Keratinocyte (primary cell): ENCODE data around the gene NPNT. TPM values are rescaled to one million over a fixed set of nuclear protein-coding genes. Genes with fewer than 3 reads are reported as not detected.
A peak's percentile ranks its signal among the peaks of the same experiment; 100 is the strongest.
"Not testable (repeated sequence)": the region's sequence is repeated elsewhere in the genome, so short reads cannot be mapped to it uniquely, and the experiment has no call there.

ENCODE experiments used
- DNase-seq: peaks from one replicate; pipeline ENCODE4 v3.0.0-alpha.2; 2011; ENCODE audit warnings: low read depth, missing footprints, low spot score
- FAIRE-seq: peaks from 2 replicates; lab custom pipeline; 2011; peaks lifted over from hg19 to GRCh38; lab: Jason Lieb, UNC
- H2AFZ ChIP-seq: 2 replicates; pipeline ENCODE4 v1.6.0; 2012; ENCODE audit warnings: low read length, control low read depth, inconsistent platforms; ENCODE audit not compliant: control insufficient read depth
- H3K27ac ChIP-seq: 2 replicates; pipeline ENCODE4 v1.5.1; 2011; ENCODE audit warnings: low read length; ENCODE audit not compliant: control insufficient read depth, insufficient read depth
- H3K27me3 ChIP-seq: 3 replicates; pipeline ENCODE4 v1.6.0; 2011; ENCODE audit warnings: low read length; ENCODE audit not compliant: control insufficient read depth, insufficient read depth; ENCODE audit errors: extremely low read depth
- H3K36me3 ChIP-seq, 2 experiments: 2 replicates in 1 of 2; 3 replicates in 1 of 2; pipeline ENCODE4 v1.5.1; 2011; ENCODE audit warnings: low read length in 2 of 2, mild to moderate bottlenecking in 1 of 2; ENCODE audit not compliant: control insufficient read depth in 2 of 2, insufficient read depth in 2 of 2; ENCODE audit errors: extremely low read depth in 1 of 2
- H3K4me1 ChIP-seq: 3 replicates; pipeline ENCODE4 v1.5.1; 2011; ENCODE audit warnings: low read length; ENCODE audit not compliant: control insufficient read depth, insufficient read depth; ENCODE audit errors: extremely low read depth
- H3K4me2 ChIP-seq: 3 replicates; pipeline ENCODE4 v1.6.0; 2011; ENCODE audit warnings: low read depth, low read length; ENCODE audit not compliant: control insufficient read depth, insufficient read depth; ENCODE audit errors: extremely low read depth
- H3K4me3 ChIP-seq, 3 experiments: fragments of 200-600 bp in 1 of 3; sonication (generic) in 1 of 3; 2 replicates in 2 of 3; 3 replicates in 1 of 3; pipeline ENCODE4 v1.5.1; 2011 to 2016; ENCODE audit warnings: low read length in 3 of 3, mild to moderate bottlenecking in 3 of 3, control low read depth in 2 of 3, inconsistent platforms in 1 of 3, low read depth in 1 of 3, mixed read lengths in 1 of 3, mixed run types in 1 of 3, moderate library complexity in 1 of 3; ENCODE audit not compliant: control insufficient read depth in 2 of 3, insufficient read depth in 2 of 3; ENCODE audit errors: extremely low read depth in 1 of 3
- H3K79me2 ChIP-seq: 2 replicates; pipeline ENCODE4 v1.6.0; 2012; ENCODE audit warnings: low read length; ENCODE audit not compliant: control insufficient read depth, insufficient read depth
- H3K9ac ChIP-seq: 3 replicates; pipeline ENCODE4 v1.6.0; 2011; ENCODE audit warnings: low read length; ENCODE audit not compliant: control insufficient read depth, insufficient read depth; ENCODE audit errors: extremely low read depth
- H3K9me1 ChIP-seq: 3 replicates; pipeline ENCODE4 v1.6.0; 2011; ENCODE audit warnings: low read length; ENCODE audit not compliant: control insufficient read depth, insufficient read depth; ENCODE audit errors: extremely low read depth
- H3K9me3 ChIP-seq: 2 replicates; pipeline ENCODE4 v1.5.1; 2012; ENCODE audit warnings: low read depth, low read length; ENCODE audit not compliant: control insufficient read depth
- H4K20me1 ChIP-seq: 3 replicates; pipeline ENCODE4 v1.6.0; 2011; ENCODE audit warnings: low read length; ENCODE audit not compliant: control insufficient read depth, insufficient read depth; ENCODE audit errors: extremely low read depth
- CTCF ChIP-seq, 3 experiments: IDR thresholded peaks in 1 of 3; conservative IDR thresholded peaks in 1 of 3; optimal IDR thresholded peaks in 1 of 3; 2 replicates in 2 of 3; 3 replicates in 1 of 3; pipeline versions ENCODE3 to v1.5.1; 2011; ENCODE audit warnings: low read length in 3 of 3, mild to moderate bottlenecking in 3 of 3, moderate library complexity in 2 of 3, control low read depth in 1 of 3, inconsistent platforms in 1 of 3; ENCODE audit not compliant: insufficient read depth in 2 of 3; ENCODE audit errors: extremely low read depth in 1 of 3
- EZH2 ChIP-seq: IDR thresholded peaks from one replicate; pipeline ENCODE4 v1.6.1; 2012; ENCODE audit warnings: inconsistent platforms, mild to moderate bottlenecking, low read length, moderate library complexity
- dilution Hi-C: fragments of 300-500 bp; cut with MboI; formaldehyde crosslinking; loops from one replicate; pipeline ENCODE4 v1.7.0; 2020; ENCODE audit warnings: low sequenced_read_pairs; ENCODE audit not compliant: extremely low pct_ligation_motif_present
- polyA minus RNA-seq, 3 experiments: library from RNA; depleted of rRNA, polyadenylated mRNA; stranded (reverse); fragments of >200 nt; gene quantifications; 1 replicate in 1 of 3; 2 replicates in 1 of 3; 3 replicates in 1 of 3; pipeline ENCODE4 v1.2.3, GENCODE V29; 2011
- polyA plus RNA-seq, 5 experiments: library from polyadenylated mRNA; depleted of rRNA in 3 of 5; stranded (reverse) in 3 of 5; stranded (forward) in 1 of 5; unstranded in 1 of 5; fragments of >200 nt; gene quantifications; 1 replicate in 1 of 5; 2 replicates in 3 of 5; 3 replicates in 1 of 5; pipeline versions ENCODE4 v1.2.1 to v1.2.3, GENCODE V29; 2011 to 2012; ENCODE audit warnings: missing spikeins in 2 of 5, low read depth in 1 of 5, low replicate concordance in 1 of 5

The NPNT gene, protein sequence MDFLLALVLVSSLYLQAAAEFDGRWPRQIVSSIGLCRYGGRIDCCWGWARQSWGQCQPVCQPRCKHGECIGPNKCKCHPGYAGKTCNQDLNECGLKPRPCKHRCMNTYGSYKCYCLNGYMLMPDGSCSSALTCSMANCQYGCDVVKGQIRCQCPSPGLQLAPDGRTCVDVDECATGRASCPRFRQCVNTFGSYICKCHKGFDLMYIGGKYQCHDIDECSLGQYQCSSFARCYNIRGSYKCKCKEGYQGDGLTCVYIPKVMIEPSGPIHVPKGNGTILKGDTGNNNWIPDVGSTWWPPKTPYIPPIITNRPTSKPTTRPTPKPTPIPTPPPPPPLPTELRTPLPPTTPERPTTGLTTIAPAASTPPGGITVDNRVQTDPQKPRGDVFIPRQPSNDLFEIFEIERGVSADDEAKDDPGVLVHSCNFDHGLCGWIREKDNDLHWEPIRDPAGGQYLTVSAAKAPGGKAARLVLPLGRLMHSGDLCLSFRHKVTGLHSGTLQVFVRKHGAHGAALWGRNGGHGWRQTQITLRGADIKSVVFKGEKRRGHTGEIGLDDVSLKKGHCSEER
- 0.19 to 0.76 TPM (median 0.46 TPM) in 3 replicates for polyA plus RNA-seq
- 1.4 TPM for polyA plus RNA-seq (2011; ENCODE audit: low read depth)
- polyA plus RNA-seq (2011; cell fraction: cytosol; rRNA removed) = 0.09 and 0.32 TPM in 2 replicates
- 0.85 and 1.5 TPM in 2 replicates for polyA plus RNA-seq (2011; cell fraction: nucleus; rRNA removed)
- 0.40 and 2.8 TPM in 2 replicates for polyA plus RNA-seq (2012; ENCODE audit: low replicate concordance)
- polyA minus RNA-seq = 0.23 to 1.1 TPM (median 0.89 TPM) in 3 replicates
- not detected for polyA minus RNA-seq (2011; cell fraction: cytosol; rRNA and poly(A)+ RNA removed)
- polyA minus RNA-seq (2011; cell fraction: nucleus; rRNA and poly(A)+ RNA removed) = 0.31 and 0.42 TPM in 2 replicates

- Histone ChIP-seq H3K9me3 (no peaks in the 10 kb centered on the region), H3K9ac (peak within 1 kb of the TSS; percentile 30), H3K4me1 (peaks cover 15% of the 10 kb centered on the region), H2AFZ (peak within 1 kb of the TSS; percentile 37), H3K36me3 (no peaks in the 10 kb centered on the region), H3K27ac (no peak within 1 kb of the TSS), H3K4me3 (peak within 1 kb of the TSS; percentile 40 to 69 (median 57)), H4K20me1 (no peaks in the 10 kb centered on the region), H3K9me1 (no peaks in the 10 kb centered on the region), H3K79me2 (no peaks in the 10 kb centered on the region), H3K27me3 (peaks cover 28% of the 10 kb centered on the region), H3K4me2 (peak within 1 kb of the TSS; percentile 81)
- TF ChIP-seq CTCF (optimal IDR thresholded peaks at IDR 0.05 in 1 of 3, IDR thresholded peaks at IDR 0.05 in 1 of 3, conservative IDR thresholded peaks at IDR 0.05 in 1 of 3; ENCODE audit: extremely low read depth in 1 of 3, insufficient read depth in 2 of 3, low read length in 3 of 3) = no peak
- peak; percentile 57 for TF ChIP-seq EZH2
- FAIRE-seq (no peak), DNase-seq (no peak)
- dilution Hi-C loops = no loop called here
These were observed at the start of gene NPNT for GRCh38 chr4:105894660-105895582. NPNT (plus strand) TSS chr4:105895471; CDS start chr4:105895653, 182 bp downstream.

- Histone ChIP-seq H3K9me1 (no peaks in the 10 kb centered on the region), H3K4me3 (no peak overlapping the region), H3K4me2 (no peak overlapping the region), H3K9ac (no peak overlapping the region), H2AFZ (no peak overlapping the region), H4K20me1 (no peaks in the 10 kb centered on the region), H3K79me2 (no peaks in the 10 kb centered on the region), H3K9me3 (no peaks in the 10 kb centered on the region), H3K4me1 (peaks cover 7% of the 10 kb centered on the region), H3K36me3 (peaks cover 0 to 2% of the 10 kb centered on the region in 2 experiments), H3K27ac (no peak overlapping the region), H3K27me3 (no peaks in the 10 kb centered on the region)
- DNase-seq (no peak), FAIRE-seq (no peak)
- dilution Hi-C loops = no loop called here
- TF ChIP-seq EZH2 = no peak
- TF ChIP-seq CTCF (optimal IDR thresholded peaks at IDR 0.05 in 1 of 3, IDR thresholded peaks at IDR 0.05 in 1 of 3, conservative IDR thresholded peaks at IDR 0.05 in 1 of 3; ENCODE audit: extremely low read depth in 1 of 3, insufficient read depth in 2 of 3, low read length in 3 of 3) = no peak
These were observed 49.7 kb upstream of the NPNT start for GRCh38 chr4:105845559-105845958.

GRCh38 chr4:105848359-105848758 lies 46.9 kb upstream of the NPNT start:
- H2AFZ ChIP-seq, FAIRE-seq, H3K9ac ChIP-seq, dilution Hi-C loops, H3K27me3 ChIP-seq, H3K4me3 ChIP-seq, H3K79me2 ChIP-seq, H3K9me1 ChIP-seq, H3K36me3 ChIP-seq, H3K4me2 ChIP-seq, DNase-seq, H3K4me1 ChIP-seq, H3K9me3 ChIP-seq, H4K20me1 ChIP-seq, H3K27ac ChIP-seq: not testable (repeated sequence)
